ENCODE data around the gene ITLN1. TPM values are rescaled to one million over a fixed set of nuclear protein-coding genes. Genes with fewer than 3 reads are reported as not detected.
"Not testable (repeated sequence)": the region's sequence is repeated elsewhere in the genome, so short reads cannot be mapped to it uniquely, and the experiment has no call there.

Gene ITLN1
- not detected for total RNA-seq

DNA sequence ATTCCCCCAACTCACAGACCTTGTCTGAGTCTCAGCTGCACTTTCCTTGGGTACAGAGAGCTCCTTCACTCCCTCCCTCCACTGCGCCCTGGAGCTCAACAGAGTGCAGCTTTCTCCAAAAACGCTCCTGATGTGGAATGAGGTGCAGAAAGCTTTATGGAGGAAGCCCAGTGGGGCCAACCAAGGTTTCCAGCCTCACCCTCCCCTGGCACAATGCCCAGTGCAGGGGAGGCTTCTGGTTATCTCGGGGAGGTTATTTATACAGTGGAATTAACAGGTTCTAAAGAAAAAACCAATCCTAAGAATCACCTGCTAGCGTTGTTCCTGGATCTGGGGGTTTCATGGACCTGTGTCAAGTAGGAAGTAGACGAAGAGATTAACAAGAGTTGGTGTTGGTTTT is at the start of gene ITLN1:
ITLN1 (minus strand) TSS at position 139 of the 400 bp plus-strand sequence. CDS start 303 bp downstream, outside the sequence.
- CTCF ChIA-PET, result no interaction called here

GRCh38 chr1:160933305-160933704 is 48.3 kb upstream of the ITLN1 start:
- CTCF ChIA-PET, POLR2A ChIA-PET: not testable (repeated sequence)

More for the DNA sequence above, at the start of gene ITLN1:
- POLR2A ChIA-PET, result no interaction called here

- POLR2A ChIA-PET, result interaction anchor here (0.6 kb wide), 1 partner anchor 8 kb away, joined by 3 read pairs; no protein-coding TSS in a partner anchor
- CTCF ChIA-PET, result interaction anchor here (0.6 kb wide), 3 partner anchors 40 to 370 kb away, joined by 3 read pairs; no protein-coding TSS in a partner anchor
These were observed 40.8 kb upstream of the ITLN1 start for GRCh38 chr1:160925652-160926244.

- ChIA-PET POLR2A (no interaction called here), CTCF (interaction anchor here (0.6 kb wide), 3 partner anchors 41 to 369 kb away, joined by 3 read pairs; no protein-coding TSS in a partner anchor)
These were observed 40.0 kb upstream of the ITLN1 start for GRCh38 chr1:160924791-160925651.

GRCh38 chr1:160916666-160917065 is 31.7 kb upstream of the ITLN1 start:
- ChIA-PET CTCF (no interaction called here), POLR2A (no interaction called here)

GRCh38 chr1:160913229-160913628 is 28.2 kb upstream of the ITLN1 start:
- POLR2A ChIA-PET, CTCF ChIA-PET: not testable (repeated sequence)

DNA sequence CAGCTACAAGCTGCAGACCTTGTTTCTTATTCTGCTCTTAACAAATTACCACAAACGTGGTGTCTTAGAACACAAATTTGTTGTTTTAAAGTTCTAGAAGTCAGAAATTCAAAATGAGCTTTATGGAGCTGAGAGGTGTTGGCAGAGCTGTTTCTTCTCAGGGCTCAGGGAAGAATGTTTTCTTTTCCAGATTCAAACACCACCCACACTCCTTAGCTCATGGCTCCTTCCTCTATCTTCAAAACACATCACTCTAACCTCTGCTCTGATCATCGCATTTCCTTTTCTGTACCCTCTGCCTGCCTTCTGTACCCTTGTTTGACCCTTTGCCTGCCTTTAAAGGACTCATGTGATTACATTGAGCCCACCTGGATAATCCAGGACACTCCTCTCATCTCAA is 26.9 kb upstream of the ITLN1 start:
- CTCF ChIA-PET, result no interaction called here
- POLR2A ChIA-PET, result no interaction called here

GRCh38 chr1:160911441-160911840 is 26.5 kb upstream of the ITLN1 start:
- CTCF ChIA-PET, result no interaction called here

DNA sequence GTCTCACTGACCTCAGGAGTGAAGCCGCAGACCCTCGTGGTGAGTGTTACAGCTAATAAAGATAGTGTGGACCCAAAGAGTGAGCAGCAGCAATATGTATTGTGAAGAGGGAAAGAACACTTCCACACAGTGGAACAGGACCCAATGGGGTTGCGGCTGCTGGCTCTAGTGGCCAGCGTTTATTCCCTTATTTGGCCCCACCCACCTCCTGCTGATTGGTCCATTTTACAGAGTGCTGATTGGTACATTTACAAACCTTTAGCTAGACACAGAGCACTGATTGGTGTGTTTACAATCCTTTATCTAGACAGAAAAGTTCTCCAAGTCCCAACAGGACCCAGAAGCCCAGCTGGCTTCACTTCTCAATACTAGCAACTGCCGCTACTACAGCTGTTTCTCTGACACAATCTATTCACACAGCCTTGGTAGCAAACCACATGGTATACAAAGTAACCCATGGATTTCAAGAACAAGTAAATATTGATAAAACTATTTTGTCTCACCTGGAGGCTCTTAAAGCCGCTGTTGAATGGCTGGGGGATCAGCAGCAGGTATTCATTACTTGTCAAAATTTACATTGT is 25.3 kb upstream of the ITLN1 start:
- POLR2A ChIA-PET, result no interaction called here
- CTCF ChIA-PET, result interaction anchor here (0.6 kb wide), 1 partner anchor 21 kb away, joined by 5 read pairs; no protein-coding TSS in a partner anchor

More at GRCh38 chr1:160911441-160911840, 26.5 kb upstream of the ITLN1 start:
- POLR2A ChIA-PET, result no interaction called here

- POLR2A ChIA-PET, result no interaction called here
- CTCF ChIA-PET, result interaction anchor here (1.0 kb wide), 1 partner anchor 52 kb away, joined by 3 read pairs; no protein-coding TSS in a partner anchor
These were observed 23.0 kb upstream of the ITLN1 start for GRCh38 chr1:160907976-160908375.

GRCh38 chr1:160905617-160905989 is 20.6 kb upstream of the ITLN1 start:
- POLR2A ChIA-PET, result interaction anchor here (0.6 kb wide), 1 partner anchor 9 kb away, joined by 3 read pairs; no protein-coding TSS in a partner anchor
- CTCF ChIA-PET, result interaction anchor here (0.9 kb wide), 1 partner anchor 68 kb away, joined by 5 read pairs; no protein-coding TSS in a partner anchor

- POLR2A ChIA-PET, result interaction anchor here (0.6 kb wide), 1 partner anchor 9 kb away, joined by 3 read pairs; no protein-coding TSS in a partner anchor
- CTCF ChIA-PET, result interaction anchor here (0.9 to 1.2 kb wide), 2 partner anchors 68 kb away, joined by 3 to 5 read pairs; no protein-coding TSS in a partner anchor
These were observed 20.0 kb upstream of the ITLN1 start for GRCh38 chr1:160904783-160905616.

- POLR2A ChIA-PET, CTCF ChIA-PET: not testable (repeated sequence)
These were observed 17.3 kb upstream of the ITLN1 start for GRCh38 chr1:160902251-160902650.

- POLR2A ChIA-PET, result no interaction called here
- CTCF ChIA-PET, result no interaction called here
These were observed 16.8 kb upstream of the ITLN1 start for GRCh38 chr1:160901768-160902167.

DNA sequence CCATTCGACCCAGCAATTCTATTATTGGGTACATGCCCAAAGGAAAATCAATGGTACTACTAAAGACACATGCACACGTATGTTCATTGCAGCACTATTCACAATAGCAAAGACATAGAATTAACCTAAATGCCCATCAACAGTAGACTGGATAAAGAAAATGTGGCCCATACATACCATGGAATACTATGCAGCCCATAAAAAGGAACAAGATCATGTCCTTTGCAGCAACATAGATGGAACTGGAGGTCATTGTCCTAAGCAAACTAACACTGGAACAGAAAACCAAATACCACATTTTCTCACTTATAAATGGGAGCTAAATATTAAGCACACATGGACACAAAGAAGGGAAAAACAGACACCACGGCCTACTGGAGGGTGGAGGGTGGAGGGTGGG is 15.7 kb upstream of the ITLN1 start:
- POLR2A ChIA-PET, CTCF ChIA-PET: not testable (repeated sequence)

GRCh38 chr1:160894368-160895135 is 9.6 kb upstream of the ITLN1 start:
- CTCF ChIA-PET, POLR2A ChIA-PET: not testable (repeated sequence)

GRCh38 chr1:160891474-160891873 is 6.5 kb upstream of the ITLN1 start:
- ChIA-PET CTCF (no interaction called here), POLR2A (no interaction called here)

- ChIA-PET CTCF (interaction anchor here (0.7 kb wide), 1 partner anchor 21 kb away, joined by 5 read pairs; no protein-coding TSS in a partner anchor), POLR2A (no interaction called here)
These were observed 3.9 kb upstream of the ITLN1 start for GRCh38 chr1:160888926-160889325.

DNA sequence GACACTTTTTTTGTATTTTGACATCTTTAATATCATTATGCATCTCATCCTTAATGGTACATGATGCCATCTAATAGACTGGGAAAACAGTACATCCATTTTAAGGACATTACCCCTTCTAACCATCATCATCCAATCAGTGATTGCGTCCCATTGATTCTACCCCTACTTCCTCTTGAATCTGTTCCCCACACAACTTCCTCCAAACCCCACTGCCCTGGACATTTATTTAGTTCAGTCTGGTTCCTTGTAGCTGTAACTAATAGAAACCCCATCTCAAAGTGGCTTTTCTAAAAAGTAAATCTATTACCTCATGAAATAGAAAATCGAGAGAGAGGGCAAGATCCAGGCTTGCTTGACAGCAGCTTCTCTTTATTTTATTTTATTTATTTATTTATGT is 2.1 kb upstream of the ITLN1 start:
- ChIA-PET CTCF (interaction anchor here (2.2 kb wide), 1 partner anchor 10 kb away, joined by 6 read pairs; no protein-coding TSS in a partner anchor), POLR2A (no interaction called here)
